NB4 (cell line): ENCODE measurements around the gene LAMB3.

Experiments used
- MAX ChIP-seq: IDR thresholded peaks from 2 replicates; pipeline ENCODE4 v1.6.1; 2011; ENCODE audit warnings: low read depth, low read length
- POLR2A ChIP-seq: IDR thresholded peaks from 2 replicates; pipeline ENCODE4 v1.6.1; 2011; ENCODE audit warnings: mild to moderate bottlenecking; ENCODE audit not compliant: insufficient read length; ENCODE audit errors: extremely low read depth
- TF ChIP-seq, protein P1 (sequence below): IDR thresholded peaks from one replicate; pipeline ENCODE4 v1.5.1; 2012; ENCODE audit warnings: low read depth, low read length

GRCh38 chr1:209692745-209693504 lies 40.7 kb upstream of the LAMB3 start:
- no peak for TF ChIP-seq POLR2A
- TF ChIP-seq MAX = peak; percentile 42; the same call in 1 of the 2 replicates
- TF ChIP-seq, protein P1, sequence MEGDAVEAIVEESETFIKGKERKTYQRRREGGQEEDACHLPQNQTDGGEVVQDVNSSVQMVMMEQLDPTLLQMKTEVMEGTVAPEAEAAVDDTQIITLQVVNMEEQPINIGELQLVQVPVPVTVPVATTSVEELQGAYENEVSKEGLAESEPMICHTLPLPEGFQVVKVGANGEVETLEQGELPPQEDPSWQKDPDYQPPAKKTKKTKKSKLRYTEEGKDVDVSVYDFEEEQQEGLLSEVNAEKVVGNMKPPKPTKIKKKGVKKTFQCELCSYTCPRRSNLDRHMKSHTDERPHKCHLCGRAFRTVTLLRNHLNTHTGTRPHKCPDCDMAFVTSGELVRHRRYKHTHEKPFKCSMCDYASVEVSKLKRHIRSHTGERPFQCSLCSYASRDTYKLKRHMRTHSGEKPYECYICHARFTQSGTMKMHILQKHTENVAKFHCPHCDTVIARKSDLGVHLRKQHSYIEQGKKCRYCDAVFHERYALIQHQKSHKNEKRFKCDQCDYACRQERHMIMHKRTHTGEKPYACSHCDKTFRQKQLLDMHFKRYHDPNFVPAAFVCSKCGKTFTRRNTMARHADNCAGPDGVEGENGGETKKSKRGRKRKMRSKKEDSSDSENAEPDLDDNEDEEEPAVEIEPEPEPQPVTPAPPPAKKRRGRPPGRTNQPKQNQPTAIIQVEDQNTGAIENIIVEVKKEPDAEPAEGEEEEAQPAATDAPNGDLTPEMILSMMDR = peak; percentile 69
